Activated T-helper 1 cell treated with anti-CD3 and anti-CD28 coated beads, Interleukin-12 subunit alpha, Interleukin-12 subunit beta, Interleukin-2, Interleukin-4 antibody, amounts not matched to agents 30 ng/mL and 10 ng/mL and 1 ng/mL, durations not matched to agents 14 hours and 24 hours and 36 hours (primary cell): ENCODE results near the gene NMT1. TPM values are rescaled to one million over a fixed set of nuclear protein-coding genes. Genes with fewer than 3 reads are reported as not detected.
"Not testable (repeated sequence)": the region's sequence is repeated elsewhere in the genome, so short reads cannot be mapped to it uniquely, and the experiment has no call there.

Experiments
- DNase-seq: peaks from one replicate; pipeline ENCODE4 v3.0.0; 2021; ENCODE audit warnings: low spot score
- H3K27ac Mint-ChIP-seq: one replicate; pipeline ENCODE4 v1.8.0; 2021; ENCODE audit warnings: mild to moderate bottlenecking, mixed read lengths
- H3K27me3 Mint-ChIP-seq: one replicate; pipeline ENCODE4 v1.8.0; 2022; ENCODE audit warnings: mild to moderate bottlenecking, moderate library complexity, mixed read lengths; ENCODE audit not compliant: insufficient read depth
- H3K36me3 Mint-ChIP-seq: one replicate; pipeline ENCODE4 v1.8.0; 2021; ENCODE audit warnings: low read depth, mixed read lengths
- H3K4me1 Mint-ChIP-seq: one replicate; pipeline ENCODE4 v1.8.0; 2021; ENCODE audit warnings: low read depth, mixed read lengths
- H3K4me3 Mint-ChIP-seq: one replicate; pipeline ENCODE4 v1.8.0; 2021; ENCODE audit warnings: mild to moderate bottlenecking, moderate library complexity, mixed read lengths
- H3K9me3 Mint-ChIP-seq: one replicate; pipeline ENCODE4 v1.8.0; 2021; ENCODE audit warnings: mixed read lengths
- intact Hi-C: fragments of 100-400 bp; cut with micrococcal nuclease; formaldehyde crosslinking; loops from one replicate; pipeline ENCODE4 v1.15.1; 2024
- total RNA-seq: library from RNA; stranded (reverse); gene quantifications from 2 replicates; pipeline ENCODE4 v1.2.3, GENCODE V29; 2022

NMT1 gene
- total RNA-seq, 1 donor from 2014 or later: 173 TPM

DNA sequence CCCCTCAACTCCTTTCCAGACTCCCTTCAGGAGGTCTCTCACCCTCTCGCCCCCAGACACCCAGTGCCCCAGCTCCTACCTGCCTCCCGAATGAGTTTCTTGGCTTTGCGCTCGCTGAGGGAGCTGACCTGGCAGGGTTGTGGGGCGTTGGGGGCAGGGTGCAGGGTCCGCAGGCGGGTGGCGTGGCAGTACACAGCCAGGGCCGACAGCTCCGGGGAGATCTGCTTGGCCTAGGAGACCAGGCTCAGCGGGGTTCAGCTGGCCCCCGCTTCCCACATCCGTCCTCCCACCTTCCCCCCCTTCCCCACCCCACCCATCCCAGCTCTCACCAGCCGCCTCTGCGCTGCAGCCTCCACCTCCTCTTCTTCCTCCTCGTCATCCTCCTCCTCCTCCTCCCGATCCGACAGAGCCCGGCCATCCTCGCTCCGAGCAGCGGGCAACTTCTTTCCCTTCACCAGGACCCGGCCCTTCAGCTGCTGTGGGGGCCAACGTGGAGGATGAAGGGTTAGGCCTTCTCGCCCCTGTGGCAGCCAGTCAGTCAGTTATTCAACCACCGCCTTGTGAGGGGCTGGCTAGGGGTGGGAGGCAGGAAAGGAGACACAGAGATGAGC is 54.0 kb downstream of the NMT1 start:
- Mint-ChIP-seq H3K4me1 (no peaks in the 10 kb centered on the region), H3K9me3 (no peaks in the 10 kb centered on the region), H3K27ac (no peak overlapping the region), H3K27me3 (peaks cover 7% of the 10 kb centered on the region), H3K4me3 (no peak overlapping the region), H3K36me3 (no peaks in the 10 kb centered on the region)
- DNase-seq: no peak
- intact Hi-C loops: no loop called here

DNA sequence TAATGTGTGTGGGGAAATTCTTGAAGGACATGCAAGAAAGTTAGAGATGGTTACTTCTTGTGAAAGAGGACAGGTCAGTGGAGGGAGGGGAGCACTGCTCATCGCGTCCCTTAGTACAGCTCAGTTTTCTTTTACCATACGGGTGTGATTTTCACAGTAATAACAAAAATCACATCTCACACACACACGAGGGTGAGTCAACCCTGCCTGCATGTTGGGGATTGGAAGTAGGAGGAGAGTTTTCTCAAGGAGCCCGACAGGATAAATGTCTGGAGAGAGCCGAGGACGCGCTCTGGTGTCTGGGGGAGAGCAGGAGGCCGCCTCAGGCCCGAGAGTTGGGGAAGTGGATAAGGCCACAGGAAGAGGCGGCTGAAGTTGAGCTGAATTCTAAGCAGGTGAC is 54.8 kb downstream of the NMT1 start:
- Mint-ChIP-seq H3K27me3 (peaks cover 7% of the 10 kb centered on the region), H3K9me3 (no peaks in the 10 kb centered on the region), H3K4me1 (no peaks in the 10 kb centered on the region), H3K4me3 (no peak overlapping the region), H3K36me3 (no peaks in the 10 kb centered on the region), H3K27ac (no peak overlapping the region)
- intact Hi-C loops: no loop called here
- no peak for DNase-seq

DNA sequence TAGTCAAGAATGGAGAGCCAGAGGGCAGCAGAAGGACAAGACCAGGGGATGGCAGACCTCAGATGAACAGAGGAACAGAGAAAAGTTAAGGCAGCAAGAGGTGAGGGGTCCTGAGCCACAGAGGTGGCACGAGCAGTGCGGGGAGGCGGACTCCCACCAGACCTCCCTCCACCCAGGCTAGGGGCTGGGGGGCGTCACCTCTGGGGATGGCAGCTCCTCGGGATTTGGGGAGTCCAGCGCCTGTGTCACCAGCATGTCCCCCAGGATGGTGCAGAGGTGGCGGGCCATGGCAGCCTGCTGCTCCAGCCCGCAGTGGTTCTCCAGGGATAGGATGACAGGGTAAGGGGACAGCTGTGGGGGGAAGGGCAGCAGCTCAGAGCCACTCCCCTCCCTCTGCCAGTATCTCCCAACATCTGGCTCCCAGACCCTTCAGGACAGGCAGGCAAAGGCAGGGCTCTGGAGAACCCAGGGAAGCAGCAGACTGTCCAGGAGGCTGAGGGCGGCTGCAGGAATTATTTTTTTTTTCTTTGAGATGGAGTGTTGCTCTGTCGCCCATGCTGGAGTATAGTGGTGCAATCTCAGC is 55.4 kb downstream of the NMT1 start:
- no peaks in the 10 kb centered on the region for H3K9me3 Mint-ChIP-seq
- no peak overlapping the region for H3K27ac Mint-ChIP-seq
- intact Hi-C loops: no loop called here
- no peak overlapping the region for H3K4me3 Mint-ChIP-seq
- H3K4me1 Mint-ChIP-seq: no peaks in the 10 kb centered on the region
- peaks cover 10% of the 10 kb centered on the region for H3K27me3 Mint-ChIP-seq
- DNase-seq: no peak
- no peaks in the 10 kb centered on the region for H3K36me3 Mint-ChIP-seq

DNA sequence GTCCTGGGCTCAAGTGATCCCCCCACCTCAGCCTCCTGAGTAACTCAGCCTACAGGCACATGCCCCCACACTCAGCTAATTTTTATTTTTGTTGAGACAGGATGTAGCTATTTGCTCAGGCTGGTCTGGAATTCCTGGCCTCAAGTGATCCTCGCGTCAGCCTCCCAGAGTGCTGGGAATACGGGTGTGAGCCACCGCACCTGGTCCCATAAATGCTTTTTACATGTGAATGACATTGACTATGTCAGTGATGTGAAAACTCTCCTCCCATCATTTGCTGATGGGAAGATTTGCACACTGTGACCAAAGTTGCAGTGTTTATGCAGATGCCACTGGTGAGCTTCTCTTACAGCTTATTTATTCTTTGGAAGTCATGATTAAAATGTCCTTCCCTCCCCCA is 56.2 kb downstream of the NMT1 start:
- H3K9me3 Mint-ChIP-seq: no peaks in the 10 kb centered on the region
- H3K36me3 Mint-ChIP-seq: no peaks in the 10 kb centered on the region
- no peaks in the 10 kb centered on the region for H3K4me1 Mint-ChIP-seq
- H3K4me3 Mint-ChIP-seq: no peak overlapping the region
- no peak overlapping the region for H3K27ac Mint-ChIP-seq
- H3K27me3 Mint-ChIP-seq: peaks cover 15% of the 10 kb centered on the region
- DNase-seq: no peak
- intact Hi-C loops: no loop called here

DNA sequence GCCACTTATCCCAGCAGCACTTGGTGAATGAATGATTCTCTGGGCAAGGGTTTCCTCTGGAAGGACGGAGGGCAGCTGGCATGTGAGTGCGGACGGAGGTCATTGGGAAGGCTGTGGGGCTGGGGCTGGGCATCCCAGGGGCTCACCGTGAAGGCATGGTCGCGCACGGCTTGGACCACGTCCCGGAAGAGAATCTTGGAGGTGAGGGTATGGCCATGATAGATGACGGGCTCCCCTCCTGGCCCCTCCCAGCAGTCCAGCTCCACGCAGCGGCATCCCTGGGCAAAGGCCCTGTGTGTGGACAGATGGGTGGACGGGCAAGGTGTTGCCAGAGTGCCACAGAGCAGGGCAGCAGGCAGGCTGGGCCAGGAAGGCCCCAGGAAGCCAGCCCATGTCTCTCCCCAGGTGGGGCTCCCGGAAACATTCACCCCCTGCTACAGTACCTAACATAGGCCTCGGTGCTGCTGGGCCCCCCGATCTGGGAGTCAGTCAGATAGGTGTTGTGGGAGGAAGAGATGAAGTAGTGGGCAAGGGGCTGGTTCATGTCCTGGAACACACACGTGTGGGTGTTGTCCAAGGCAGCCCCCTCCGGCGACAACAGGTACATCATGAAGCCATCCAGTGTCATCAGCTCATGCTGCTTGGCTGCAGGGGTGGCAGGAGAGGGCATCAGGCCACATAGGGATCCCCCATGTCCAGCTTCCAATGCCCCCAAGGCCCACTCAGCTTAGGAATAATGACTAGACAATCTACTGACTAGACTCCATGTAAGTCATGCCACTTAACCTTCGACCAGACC is 56.9 kb downstream of the NMT1 start:
- Mint-ChIP-seq H3K36me3 (no peaks in the 10 kb centered on the region), H3K27me3 (peaks cover 16% of the 10 kb centered on the region), H3K9me3 (no peaks in the 10 kb centered on the region), H3K4me3 (no peak overlapping the region), H3K27ac (no peak overlapping the region), H3K4me1 (no peaks in the 10 kb centered on the region)
- no peak for DNase-seq
- intact Hi-C loops: no loop called here

DNA sequence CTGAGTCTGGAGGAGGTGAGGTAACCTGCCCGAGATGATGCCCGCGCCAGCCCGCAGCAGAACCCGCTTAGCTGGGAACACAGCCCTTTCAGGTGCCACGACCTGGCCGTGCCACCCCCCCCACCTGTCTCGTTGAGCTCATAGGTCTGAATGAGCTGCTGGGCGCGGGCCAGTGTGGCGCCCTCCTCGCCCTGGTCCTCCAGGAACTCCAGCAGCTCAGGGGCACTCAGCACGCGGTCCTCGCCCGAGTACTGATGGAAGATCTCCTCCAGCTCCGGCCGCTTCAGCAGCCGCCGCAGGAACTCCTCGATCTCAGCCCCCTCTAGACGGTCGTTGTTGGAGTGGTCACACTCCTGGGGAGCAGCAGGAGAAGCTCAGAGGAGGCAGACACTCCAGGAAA is 57.6 kb downstream of the NMT1 start:
- peaks cover 18% of the 10 kb centered on the region for H3K27me3 Mint-ChIP-seq
- no peak overlapping the region for H3K4me3 Mint-ChIP-seq
- no peak for DNase-seq

DNA sequence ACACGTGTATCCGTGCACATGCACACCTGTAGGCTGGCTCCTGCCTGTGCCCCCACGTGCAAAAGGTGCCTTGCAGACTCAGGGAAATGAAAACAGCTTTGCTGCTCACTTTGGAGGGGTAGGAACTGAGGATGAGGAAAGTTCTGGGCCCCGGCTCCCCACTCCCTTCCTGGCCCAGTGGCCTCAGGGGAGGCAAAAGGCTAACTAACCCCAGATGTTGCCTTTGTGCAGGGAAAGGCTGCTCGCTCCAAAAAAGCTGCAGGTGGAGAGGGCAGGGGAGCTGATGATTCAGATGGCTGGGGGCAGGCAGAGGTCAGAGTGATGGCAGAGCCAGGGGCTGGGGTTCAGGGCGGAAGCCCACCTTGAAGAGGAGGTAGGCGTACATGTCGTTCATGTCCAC is 58.8 kb downstream of the NMT1 start:
- no peak overlapping the region for H3K4me3 Mint-ChIP-seq
- peaks cover 18% of the 10 kb centered on the region for H3K27me3 Mint-ChIP-seq
- no peak overlapping the region for H3K27ac Mint-ChIP-seq
- no peaks in the 10 kb centered on the region for H3K9me3 Mint-ChIP-seq
- H3K4me1 Mint-ChIP-seq: no peaks in the 10 kb centered on the region
- no peaks in the 10 kb centered on the region for H3K36me3 Mint-ChIP-seq
- intact Hi-C loops: no loop called here
- DNase-seq: no peak

More for the DNA sequence above, 57.6 kb downstream of the NMT1 start:
- H3K4me1 Mint-ChIP-seq: no peaks in the 10 kb centered on the region
- H3K36me3 Mint-ChIP-seq: no peaks in the 10 kb centered on the region
- no peaks in the 10 kb centered on the region for H3K9me3 Mint-ChIP-seq
- H3K27ac Mint-ChIP-seq: no peak overlapping the region
- intact Hi-C loops: no loop called here

DNA sequence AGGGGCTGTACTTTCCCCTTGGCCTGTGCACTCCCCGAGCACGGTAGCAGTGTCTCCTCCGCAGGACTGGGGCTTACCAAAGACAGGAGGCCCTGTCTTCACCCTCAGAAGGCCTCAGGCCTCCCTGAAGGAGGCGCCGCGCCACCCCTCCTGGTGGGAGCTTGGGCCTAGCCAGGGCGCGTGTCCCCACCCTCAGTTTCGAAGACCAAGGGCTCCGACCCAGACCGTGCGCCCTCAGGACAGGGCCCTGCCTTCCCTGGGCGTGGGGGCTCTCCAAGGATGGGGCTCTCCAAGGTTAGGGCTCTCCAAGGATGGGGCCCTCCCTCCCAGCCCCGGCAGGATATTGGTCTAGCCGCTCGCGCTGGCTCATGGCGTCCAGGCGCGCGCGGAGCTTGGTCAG is 59.4 kb downstream of the NMT1 start:
- Mint-ChIP-seq H3K9me3 (no peaks in the 10 kb centered on the region), H3K36me3 (no peaks in the 10 kb centered on the region), H3K27ac (no peak overlapping the region), H3K27me3 (peaks cover 18% of the 10 kb centered on the region), H3K4me3 (no peak overlapping the region), H3K4me1 (no peaks in the 10 kb centered on the region)
- intact Hi-C loops: no loop called here
- no peak for DNase-seq

DNA sequence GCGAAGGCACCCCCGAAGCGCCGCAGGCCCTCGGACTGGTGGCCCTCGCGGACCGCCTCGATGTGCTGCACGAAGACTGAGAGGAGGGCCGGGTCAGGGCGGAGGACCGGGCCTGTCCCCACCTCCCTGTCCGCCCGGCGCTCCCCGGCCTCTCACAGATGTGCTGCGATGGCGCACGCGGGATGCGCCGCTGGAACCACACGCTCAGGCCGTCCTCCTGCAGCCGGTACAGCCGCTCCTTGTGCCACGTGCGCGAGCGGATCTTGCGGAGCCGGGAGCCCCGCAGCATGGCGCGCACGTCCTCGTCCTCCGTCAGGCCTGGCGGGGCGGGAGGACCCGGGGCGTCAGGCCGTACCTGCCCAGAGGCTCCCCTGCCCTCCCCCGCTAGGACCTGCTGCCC is 59.9 kb downstream of the NMT1 start:
- Mint-ChIP-seq H3K27ac (no peak overlapping the region), H3K4me3 (no peak overlapping the region), H3K9me3 (no peaks in the 10 kb centered on the region), H3K36me3 (no peaks in the 10 kb centered on the region), H3K4me1 (no peaks in the 10 kb centered on the region), H3K27me3 (peaks cover 20% of the 10 kb centered on the region)
- no peak for DNase-seq
- intact Hi-C loops: no loop called here

DNA sequence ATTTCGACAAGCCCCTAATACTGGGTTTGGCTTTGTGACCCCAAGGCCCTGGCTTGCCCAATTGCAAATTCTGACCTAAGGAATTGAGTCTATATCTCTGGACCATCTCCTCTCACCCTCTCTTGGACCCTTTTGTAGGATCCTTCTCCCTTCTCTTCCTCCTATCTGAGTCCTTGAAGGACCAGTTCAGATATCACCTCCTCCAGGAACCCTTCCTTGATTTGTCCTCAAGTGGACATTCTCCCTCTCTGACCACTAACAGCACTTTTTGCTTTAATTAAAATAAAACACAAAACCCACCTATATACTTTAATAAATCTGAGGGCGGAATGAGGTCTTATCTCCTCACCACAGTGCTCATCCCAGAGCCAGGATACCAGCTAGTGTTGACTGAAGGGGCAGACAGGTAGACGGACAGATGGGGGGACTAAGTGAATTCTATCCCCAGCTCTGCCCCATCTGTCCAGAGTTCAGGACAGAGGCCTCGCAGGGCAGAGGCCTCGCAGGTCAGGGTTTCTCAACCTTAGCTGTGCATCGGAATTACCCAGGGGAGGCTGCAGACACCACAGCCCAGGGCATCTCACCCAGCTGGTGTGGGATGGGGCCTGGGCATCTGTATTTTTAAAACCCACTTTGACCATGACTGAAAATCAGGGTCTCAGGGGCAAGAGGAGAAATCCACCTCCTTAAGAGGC is 62.1 kb downstream of the NMT1 start:
- H3K9me3 Mint-ChIP-seq: no peaks in the 10 kb centered on the region
- DNase-seq: no peak
- intact Hi-C loops: no loop called here
- H3K36me3 Mint-ChIP-seq: no peaks in the 10 kb centered on the region
- H3K4me3 Mint-ChIP-seq: no peak overlapping the region
- H3K4me1 Mint-ChIP-seq: no peaks in the 10 kb centered on the region
- H3K27me3 Mint-ChIP-seq: peaks cover 20% of the 10 kb centered on the region
- H3K27ac Mint-ChIP-seq: no peak overlapping the region

DNA sequence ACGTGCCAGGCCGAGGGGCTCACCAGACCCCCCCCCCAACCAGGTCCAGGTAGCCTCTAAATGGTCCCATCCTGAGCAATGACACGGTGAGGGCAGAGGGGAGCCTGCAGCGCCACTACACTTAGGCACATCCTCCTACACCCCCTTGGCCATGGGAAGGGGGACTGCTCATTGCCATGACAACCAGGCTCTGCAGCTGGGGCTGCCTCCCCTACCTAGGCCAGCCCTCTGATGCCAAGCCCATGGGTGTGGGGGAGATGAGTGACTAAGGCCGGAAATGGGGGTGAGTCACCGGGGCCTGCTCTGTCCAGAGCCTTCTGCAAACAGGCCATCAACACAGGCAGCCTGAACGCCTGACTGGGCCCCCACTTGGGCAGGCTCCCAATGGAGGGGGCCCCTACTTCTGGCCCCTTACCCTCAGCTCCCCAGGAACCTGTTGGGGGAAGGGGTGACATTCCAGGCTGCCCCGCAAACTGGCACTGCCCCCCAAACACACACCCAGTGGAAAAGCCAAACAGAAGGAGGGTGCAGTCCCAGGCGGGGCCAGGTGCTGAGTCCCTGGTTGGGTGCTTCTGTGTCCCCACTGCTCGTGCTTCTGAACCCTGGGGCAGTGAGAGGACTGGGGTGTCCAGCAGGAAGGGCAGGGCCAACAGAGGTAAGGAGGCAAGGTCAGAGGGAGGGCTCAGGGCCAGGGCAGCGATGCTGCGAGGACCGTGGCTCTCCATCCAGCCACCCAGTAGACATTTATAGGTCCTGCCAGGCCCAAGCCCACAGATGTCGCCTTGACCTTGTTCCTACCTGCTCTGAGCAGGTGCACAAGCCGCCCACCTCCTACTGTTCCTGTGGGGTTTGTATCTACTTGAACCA is 63.0 kb downstream of the NMT1 start:
- Mint-ChIP-seq H3K27ac (no peak overlapping the region), H3K4me3 (no peak overlapping the region), H3K36me3 (no peaks in the 10 kb centered on the region), H3K4me1 (no peaks in the 10 kb centered on the region), H3K9me3 (no peaks in the 10 kb centered on the region), H3K27me3 (peaks cover 17% of the 10 kb centered on the region)
- DNase-seq: no peak
- intact Hi-C loops: no loop called here

DNA sequence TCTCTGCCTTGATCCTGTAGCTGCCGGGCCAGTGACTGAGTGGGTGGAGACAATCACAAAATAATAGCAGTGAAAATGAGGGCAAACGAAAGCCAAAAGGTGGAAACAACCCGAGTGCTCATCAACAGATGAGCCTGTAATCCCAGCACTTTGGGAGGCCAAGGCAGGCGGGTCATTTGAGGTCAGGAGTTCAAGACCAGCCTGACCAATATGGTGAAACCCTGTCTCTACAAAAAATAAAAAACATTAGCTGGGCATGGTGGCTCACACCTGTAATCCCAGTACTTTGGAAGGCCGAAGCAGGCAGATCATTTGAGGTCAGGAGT is 63.6 kb downstream of the NMT1 start:
- H3K4me1 Mint-ChIP-seq, H3K9me3 Mint-ChIP-seq, H3K27ac Mint-ChIP-seq, H3K4me3 Mint-ChIP-seq, intact Hi-C loops, DNase-seq, H3K36me3 Mint-ChIP-seq: not testable (repeated sequence)
- peaks cover 13% of the 10 kb centered on the region for H3K27me3 Mint-ChIP-seq
